WI38 (cell line): Measurements from ENCODE around the gene SMG9.

Experiments
- H3K4me3 ChIP-seq: 2 replicates; pipeline ENCODE4 v1.5.1; 2011; ENCODE audit warnings: low read depth, mild to moderate bottlenecking, control low read depth, low read length
- CTCF ChIP-seq: IDR thresholded peaks from 2 replicates; pipeline ENCODE4 v1.5.1; 2012; ENCODE audit warnings: low read depth, mild to moderate bottlenecking, control low read depth, low read length

The SMG9 gene

GRCh38 chr19:43754503-43755255, at the start of gene SMG9:
Gene SMG9 (minus strand): TSS chr19:43754962. CDS start chr19:43750741, 4,221 bp downstream.
- peak within 1 kb of the TSS; percentile 82 for H3K4me3 ChIP-seq
- TF ChIP-seq CTCF: no peak

GRCh38 chr19:43804432-43804831, 49.7 kb upstream of the SMG9 start:
- no peak overlapping the region for H3K4me3 ChIP-seq
- TF ChIP-seq CTCF: no peak

- no peak within 1 kb of the TSS for H3K4me3 ChIP-seq
- no peak for TF ChIP-seq CTCF
Observed at GRCh38 chr19:43802216-43802951, 47.6 kb upstream of the SMG9 start, which contains the start of gene LYPD5. Gene LYPD5 (minus strand): TSS chr19:43802447. CDS start chr19:43802380, 67 bp downstream.

- TF ChIP-seq CTCF: no peak
- no peak overlapping the region for H3K4me3 ChIP-seq
Observed at GRCh38 chr19:43799502-43800142, 44.9 kb upstream of the SMG9 start.

- TF ChIP-seq CTCF: no peak
- peak overlapping the region; percentile 52 for H3K4me3 ChIP-seq
Observed at GRCh38 chr19:43798546-43799409, 44.0 kb upstream of the SMG9 start.

- H3K4me3 ChIP-seq: peak overlapping the region; percentile 52
- no peak for TF ChIP-seq CTCF
Observed at GRCh38 chr19:43798026-43798545, 43.3 kb upstream of the SMG9 start.
